ENCODE results near the gene PRKAB1. TPM values are rescaled to one million over a fixed set of nuclear protein-coding genes. Genes with fewer than 3 reads are reported as not detected.

PRKAB1 gene
- total RNA-seq, 1 experiment from 2014 or later, result 34.1 TPM

DNA sequence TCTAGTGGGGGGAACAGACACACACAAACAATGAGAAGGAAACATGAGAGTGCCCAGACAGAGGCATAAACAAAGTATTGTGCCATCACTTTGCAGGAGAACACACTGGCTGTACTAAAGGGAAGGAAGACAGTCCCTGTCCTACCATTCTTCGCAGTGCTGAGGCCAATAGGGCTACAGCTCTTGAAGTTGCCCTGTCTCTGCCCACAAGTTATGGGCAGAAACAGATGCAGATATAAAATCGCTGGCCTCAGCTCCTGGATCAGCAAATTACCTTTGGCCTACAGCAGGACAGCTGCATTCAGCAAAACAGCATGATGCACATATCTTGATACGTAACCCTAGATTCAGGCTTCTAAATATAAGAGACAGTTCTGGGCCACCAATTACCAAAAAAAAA lies 23.0 kb upstream of the PRKAB1 start:
- no peaks in the 10 kb centered on the region for H3K4me1 ChIP-seq (ENCODE audit: insufficient read depth, low read length, poor library complexity, severe bottlenecking)
- no peaks in the 10 kb centered on the region for H3K36me3 ChIP-seq (ENCODE audit: insufficient read depth, low read length, poor library complexity, severe bottlenecking)
- no peak overlapping the region for H3K4me3 ChIP-seq (ENCODE audit: low read depth, low read length, poor library complexity, severe bottlenecking)
- no peaks in the 10 kb centered on the region for H3K9me3 ChIP-seq (ENCODE audit: low read depth, low read length, poor library complexity, severe bottlenecking)
- TF ChIP-seq, protein P1, sequence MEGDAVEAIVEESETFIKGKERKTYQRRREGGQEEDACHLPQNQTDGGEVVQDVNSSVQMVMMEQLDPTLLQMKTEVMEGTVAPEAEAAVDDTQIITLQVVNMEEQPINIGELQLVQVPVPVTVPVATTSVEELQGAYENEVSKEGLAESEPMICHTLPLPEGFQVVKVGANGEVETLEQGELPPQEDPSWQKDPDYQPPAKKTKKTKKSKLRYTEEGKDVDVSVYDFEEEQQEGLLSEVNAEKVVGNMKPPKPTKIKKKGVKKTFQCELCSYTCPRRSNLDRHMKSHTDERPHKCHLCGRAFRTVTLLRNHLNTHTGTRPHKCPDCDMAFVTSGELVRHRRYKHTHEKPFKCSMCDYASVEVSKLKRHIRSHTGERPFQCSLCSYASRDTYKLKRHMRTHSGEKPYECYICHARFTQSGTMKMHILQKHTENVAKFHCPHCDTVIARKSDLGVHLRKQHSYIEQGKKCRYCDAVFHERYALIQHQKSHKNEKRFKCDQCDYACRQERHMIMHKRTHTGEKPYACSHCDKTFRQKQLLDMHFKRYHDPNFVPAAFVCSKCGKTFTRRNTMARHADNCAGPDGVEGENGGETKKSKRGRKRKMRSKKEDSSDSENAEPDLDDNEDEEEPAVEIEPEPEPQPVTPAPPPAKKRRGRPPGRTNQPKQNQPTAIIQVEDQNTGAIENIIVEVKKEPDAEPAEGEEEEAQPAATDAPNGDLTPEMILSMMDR (conservative IDR thresholded peaks at IDR 0.05; ENCODE audit: low read depth, low read length), result no peak
- TF ChIP-seq EZH2 (IDR thresholded peaks at IDR 0.05; ENCODE audit: borderline replicate concordance, low read depth, low read length, poor library complexity, severe bottlenecking), result no peak
- H3K27ac ChIP-seq (ENCODE audit: low read depth, low read length, poor library complexity, severe bottlenecking), result no peak overlapping the region
- BruUV-seq (replicated peaks), result no TSS peak
- ChIA-PET CTCF (no interaction called here), POLR2A (ENCODE audit: low non-redundant PET) (no interaction called here)
- no peaks in the 10 kb centered on the region for H3K27me3 ChIP-seq (replicated peaks; ENCODE audit: insufficient read depth, low read depth, low read length, poor library complexity)
- DNase-seq (ENCODE audit: low spot score), result no peak
- intact Hi-C loops (cut with micrococcal nuclease; ENCODE audit: unreplicated experiment), result no loop called here

DNA sequence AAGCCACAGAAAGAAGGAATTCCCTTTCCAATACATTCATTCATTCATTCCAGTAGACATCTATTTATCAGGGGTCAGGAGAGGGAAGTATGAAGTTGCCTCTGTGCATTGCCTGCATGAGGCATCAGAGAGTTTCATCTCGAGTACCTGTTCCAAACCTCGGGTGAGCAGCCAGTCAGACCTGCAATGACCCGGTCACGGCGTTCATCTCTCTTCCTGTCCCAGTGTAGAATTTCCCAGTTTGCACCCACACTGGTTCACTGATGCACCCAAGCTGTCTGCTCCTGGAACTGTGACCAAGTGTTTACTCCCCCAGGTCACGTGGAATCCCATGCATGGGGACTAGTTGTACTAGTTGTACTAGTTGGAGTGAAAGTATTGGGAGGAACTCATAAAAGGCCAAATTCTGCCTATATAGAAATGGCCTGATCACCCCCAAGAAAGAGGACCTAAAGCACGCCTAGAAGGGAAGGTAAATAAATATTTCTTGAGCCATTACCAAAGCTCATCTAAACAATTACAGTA lies 22.3 kb upstream of the PRKAB1 start:
- no peak overlapping the region for H3K27ac ChIP-seq (ENCODE audit: low read depth, low read length, poor library complexity, severe bottlenecking)
- DNase-seq (ENCODE audit: low spot score), result no peak
- ChIA-PET POLR2A (ENCODE audit: low non-redundant PET) (no interaction called here), CTCF (no interaction called here)
- H3K27me3 ChIP-seq (replicated peaks; ENCODE audit: insufficient read depth, low read depth, low read length, poor library complexity), result no peaks in the 10 kb centered on the region
- no peaks in the 10 kb centered on the region for H3K36me3 ChIP-seq (ENCODE audit: insufficient read depth, low read length, poor library complexity, severe bottlenecking)
- no peaks in the 10 kb centered on the region for H3K9me3 ChIP-seq (ENCODE audit: low read depth, low read length, poor library complexity, severe bottlenecking)
- no peaks in the 10 kb centered on the region for H3K4me1 ChIP-seq (ENCODE audit: insufficient read depth, low read length, poor library complexity, severe bottlenecking)
- intact Hi-C loops (cut with micrococcal nuclease; ENCODE audit: unreplicated experiment), result no loop called here
- no peak overlapping the region for H3K4me3 ChIP-seq (ENCODE audit: low read depth, low read length, poor library complexity, severe bottlenecking)
- no TSS peak for BruUV-seq (replicated peaks)
- no peak for TF ChIP-seq EZH2 (IDR thresholded peaks at IDR 0.05; ENCODE audit: borderline replicate concordance, low read depth, low read length, poor library complexity, severe bottlenecking)
- TF ChIP-seq, protein P1 (conservative IDR thresholded peaks at IDR 0.05; ENCODE audit: low read depth, low read length), result no peak

DNA sequence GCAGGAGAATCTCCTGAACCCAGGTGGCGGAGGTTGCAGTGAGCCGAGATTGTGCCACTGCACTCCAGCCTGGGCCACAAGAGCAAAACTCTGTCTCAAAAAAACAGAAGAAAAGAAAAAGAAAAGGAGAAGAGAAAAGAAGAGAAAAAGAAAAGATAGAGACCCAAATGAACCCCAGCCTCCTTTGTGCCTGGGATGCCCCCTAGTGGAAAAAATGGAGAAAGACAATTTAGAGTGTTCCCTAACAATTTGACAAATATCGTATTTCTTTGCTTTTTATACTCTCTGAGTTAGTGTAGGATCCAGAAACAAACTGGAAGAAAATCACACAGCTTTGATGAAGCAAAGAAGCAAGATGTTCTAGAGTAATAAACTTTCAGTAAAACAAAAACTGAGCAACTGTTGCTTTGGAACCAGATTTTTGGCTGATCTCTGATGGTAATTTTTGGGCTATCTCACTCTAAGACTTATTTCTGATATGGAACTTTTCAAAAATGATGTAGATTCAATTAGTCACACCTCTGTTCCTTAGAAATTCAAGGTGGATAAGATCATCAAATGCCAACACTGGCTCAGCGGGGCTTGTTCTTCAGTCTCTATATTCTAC lies 18.6 kb upstream of the PRKAB1 start:
- Histone ChIP-seq H3K9me3 (ENCODE audit: low read depth, low read length, poor library complexity, severe bottlenecking) (peaks cover 18% of the 10 kb centered on the region), H3K4me3 (ENCODE audit: low read depth, low read length, poor library complexity, severe bottlenecking) (no peak overlapping the region), H3K36me3 (ENCODE audit: insufficient read depth, low read length, poor library complexity, severe bottlenecking) (no peaks in the 10 kb centered on the region), H3K4me1 (ENCODE audit: insufficient read depth, low read length, poor library complexity, severe bottlenecking) (no peaks in the 10 kb centered on the region), H3K27ac (ENCODE audit: low read depth, low read length, poor library complexity, severe bottlenecking) (no peak overlapping the region), H3K27me3 (replicated peaks; ENCODE audit: insufficient read depth, low read depth, low read length, poor library complexity) (no peaks in the 10 kb centered on the region)
- BruUV-seq (replicated peaks), result no TSS peak
- DNase-seq (ENCODE audit: low spot score), result peak; percentile 66
- intact Hi-C loops (cut with micrococcal nuclease; ENCODE audit: unreplicated experiment), result loop anchor here (1.0 kb wide), 3 partner anchors 55 to 205 kb away; no protein-coding TSS in a partner anchor
- POLR2A ChIA-PET (ENCODE audit: low non-redundant PET), result interaction anchor here (0.6 to 0.7 kb wide), 2 partner anchors 59 to 170 kb away, joined by 3 to 4 read pairs; no protein-coding TSS in a partner anchor
- TF ChIP-seq, protein P1 (conservative IDR thresholded peaks at IDR 0.05; ENCODE audit: low read depth, low read length), result peak; percentile 88
- TF ChIP-seq EZH2 (IDR thresholded peaks at IDR 0.05; ENCODE audit: borderline replicate concordance, low read depth, low read length, poor library complexity, severe bottlenecking), result no peak
- CTCF ChIA-PET, result interaction anchor here (1.4 kb wide), 1 partner anchor 205 kb away, joined by 5 read pairs; no protein-coding TSS in a partner anchor
